H9 (cell line): ENCODE measurements around the gene EHF. TPM values are rescaled to one million over a fixed set of nuclear protein-coding genes. Genes with fewer than 3 reads are reported as not detected.

Source experiments
- DNase-seq: peaks from one replicate; pipeline ENCODE4 v3.0.0-alpha.2; 2017
- H2AFZ ChIP-seq: one replicate; pipeline ENCODE4 v1.6.1; 2013; ENCODE audit warnings: mild to moderate bottlenecking, low read length, control low read depth, moderate library complexity
- H2AK5ac ChIP-seq: 2 replicates; pipeline ENCODE4 v1.6.1; 2013; ENCODE audit warnings: low read length, control low read depth, mixed read lengths; ENCODE audit not compliant: insufficient read length
- H2BK120ac ChIP-seq: one replicate; pipeline ENCODE4 v1.6.1; 2013; ENCODE audit warnings: low read depth, mild to moderate bottlenecking, low read length, control low read depth, inconsistent platforms; ENCODE audit not compliant: poor library complexity, severe bottlenecking
- H2BK12ac ChIP-seq: 2 replicates; pipeline ENCODE4 v1.6.1; 2013; ENCODE audit warnings: low read length, control low read depth, mixed read lengths, low read depth; ENCODE audit not compliant: insufficient read length
- H2BK15ac ChIP-seq: 2 replicates; pipeline ENCODE4 v1.6.1; 2013; ENCODE audit warnings: low read depth, low read length, control low read depth
- H2BK20ac ChIP-seq: one replicate; pipeline ENCODE4 v1.6.1; 2013; ENCODE audit warnings: low read depth, mild to moderate bottlenecking, low read length, control low read depth, inconsistent platforms; ENCODE audit not compliant: poor library complexity, severe bottlenecking
- H2BK5ac ChIP-seq: 2 replicates; pipeline ENCODE4 v1.6.1; 2013; ENCODE audit warnings: low read length, control low read depth, mixed read lengths; ENCODE audit not compliant: insufficient read length
- H3K14ac ChIP-seq: 2 replicates; pipeline ENCODE4 v1.6.1; 2013; ENCODE audit warnings: low read length, control low read depth; ENCODE audit not compliant: insufficient read depth
- H3K18ac ChIP-seq: 2 replicates; pipeline ENCODE4 v1.6.1; 2013; ENCODE audit warnings: low read depth, mild to moderate bottlenecking, mixed read lengths, low read length, control low read depth; ENCODE audit not compliant: insufficient read length
- H3K23ac ChIP-seq: 2 replicates; pipeline ENCODE4 v1.6.1; 2013; ENCODE audit warnings: low read length, control low read depth, mixed read lengths, low read depth; ENCODE audit not compliant: insufficient read length
- H3K23me2 ChIP-seq: 2 replicates; pipeline ENCODE4 v1.6.1; 2013; ENCODE audit warnings: low read depth, mild to moderate bottlenecking, mixed read lengths, low read length, control low read depth; ENCODE audit not compliant: insufficient read length, poor library complexity, severe bottlenecking
- H3K27ac ChIP-seq: 2 replicates; pipeline ENCODE4 v1.5.1; 2013; ENCODE audit warnings: low read length, control low read depth, mixed read lengths, low read depth; ENCODE audit not compliant: insufficient read length
- H3K27me3 ChIP-seq: 2 replicates; pipeline ENCODE4 v1.6.1; 2013; ENCODE audit warnings: low read length, control low read depth, inconsistent platforms; ENCODE audit not compliant: insufficient read depth
- H3K4ac ChIP-seq: 2 replicates; pipeline ENCODE4 v1.6.1; 2013; ENCODE audit warnings: low read depth, mild to moderate bottlenecking, control low read depth, inconsistent platforms, low read length, moderate library complexity
- H3K4me1 ChIP-seq: 2 replicates; pipeline ENCODE4 v1.6.1; 2013; ENCODE audit warnings: low read length, control low read depth, inconsistent platforms; ENCODE audit not compliant: insufficient read depth
- H3K4me2 ChIP-seq: 2 replicates; pipeline ENCODE4 v1.6.1; 2013; ENCODE audit warnings: low read length, control low read depth, mixed read lengths; ENCODE audit not compliant: insufficient read length, insufficient read depth
- H3K56ac ChIP-seq: 2 replicates; pipeline ENCODE4 v1.6.1; 2013; ENCODE audit warnings: low read depth, mild to moderate bottlenecking, mixed read lengths, low read length, control low read depth; ENCODE audit not compliant: insufficient read length
- H3K79me1 ChIP-seq: 2 replicates; pipeline ENCODE4 v1.6.1; 2013; ENCODE audit warnings: low read depth, mild to moderate bottlenecking, moderate library complexity, low read length, control low read depth, inconsistent platforms; ENCODE audit not compliant: insufficient read depth, poor library complexity, severe bottlenecking
- H3K79me2 ChIP-seq: 2 replicates; pipeline ENCODE4 v1.6.1; 2013; ENCODE audit warnings: low read length, control low read depth, inconsistent platforms; ENCODE audit not compliant: insufficient read depth
- H3K9ac ChIP-seq: 2 replicates; pipeline ENCODE4 v1.6.1; 2013; ENCODE audit warnings: low read length, control low read depth, mixed read lengths; ENCODE audit not compliant: insufficient read length; ENCODE audit errors: extremely low read depth
- H3K9me3 ChIP-seq: one replicate; pipeline ENCODE4 v1.6.1; 2013; ENCODE audit warnings: low read depth, low read length, inconsistent platforms; ENCODE audit not compliant: control insufficient read depth
- H3T11ph ChIP-seq: one replicate; pipeline ENCODE4 v1.6.1; 2013; ENCODE audit warnings: mild to moderate bottlenecking, low read length, control low read depth, inconsistent platforms
- H4K20me1 ChIP-seq: one replicate; pipeline ENCODE4 v1.6.1; 2013; ENCODE audit not compliant: control insufficient read depth, insufficient read length, insufficient read depth
- H4K5ac ChIP-seq: 2 replicates; pipeline ENCODE4 v1.6.1; 2013; ENCODE audit warnings: low read depth, mild to moderate bottlenecking, mixed read lengths, low read length, control low read depth; ENCODE audit not compliant: insufficient read length
- H4K8ac ChIP-seq: replicated peaks from 2 replicates; pipeline ENCODE4 v1.6.1; 2013; ENCODE audit warnings: low read length, control low read depth, mixed read lengths, low read depth; ENCODE audit not compliant: insufficient read length
- H4K91ac ChIP-seq: 2 replicates; pipeline ENCODE4 v1.6.1; 2013; ENCODE audit warnings: low read depth, mild to moderate bottlenecking, moderate library complexity, mixed read lengths, low read length, control low read depth; ENCODE audit not compliant: insufficient read length
- H3K27ac Mint-ChIP-seq, 3 experiments: 2 replicates in 2 of 3; 3 replicates in 1 of 3; pipeline ENCODE4 v1.8.0; 2020 to 2021; ENCODE audit warnings: mixed read lengths in 3 of 3, mild to moderate bottlenecking in 1 of 3, moderate library complexity in 1 of 3
- H3K27me3 Mint-ChIP-seq: 2 replicates; pipeline ENCODE4 v1.8.0; 2021; ENCODE audit warnings: low read depth, mild to moderate bottlenecking, moderate library complexity, mixed read lengths
- H3K36me3 Mint-ChIP-seq, 3 experiments: 2 replicates in 2 of 3; 3 replicates in 1 of 3; pipeline ENCODE4 v1.8.0; 2020 to 2021; ENCODE audit warnings: low read depth in 3 of 3, mixed read lengths in 3 of 3; ENCODE audit not compliant: insufficient read depth in 1 of 3
- H3K4me1 Mint-ChIP-seq, 2 experiments: 2 replicates each; pipeline ENCODE4 v1.8.0; 2020; ENCODE audit warnings: mixed read lengths in 2 of 2
- H3K4me3 Mint-ChIP-seq, 2 experiments: 2 replicates in 1 of 2; 3 replicates in 1 of 2; pipeline ENCODE4 v1.8.0; 2020 to 2021; ENCODE audit warnings: mild to moderate bottlenecking in 2 of 2, mixed read lengths in 2 of 2, moderate library complexity in 1 of 2
- H3K9me3 Mint-ChIP-seq, 2 experiments: 2 replicates in 1 of 2; 3 replicates in 1 of 2; pipeline ENCODE4 v1.8.0; 2020; ENCODE audit warnings: mild to moderate bottlenecking in 2 of 2, mixed read lengths in 2 of 2, moderate library complexity in 1 of 2
- WGBS: extraction: QIAGEN DNeasy Blood & Tissue Kit; methylation state at CpG from one replicate; pipeline ENCODE4 v1.1.7; 2013; ENCODE audit warnings: missing lambda C conversion rate, low lambda C conversion rate, mixed read lengths; ENCODE audit not compliant: insufficient read length; ENCODE audit errors: extremely low coverage; 5-methylcytosine and 5-hydroxymethylcytosine counted together
- total RNA-seq: library from RNA; stranded (reverse); gene quantifications from 2 replicates; pipeline ENCODE4 v1.2.1, GENCODE V29; 2021
- TF ChIP-seq, protein P1 (sequence below): fragments of 200-600 bp; sonication (generic); conservative IDR thresholded peaks from 3 replicates; pipeline ENCODE4 v1.8.0; 2021; ENCODE audit warnings: antibody characterized with exemption, mild to moderate bottlenecking

EHF gene
- total RNA-seq, 1 experiment from 2014 or later = not detected

DNA sequence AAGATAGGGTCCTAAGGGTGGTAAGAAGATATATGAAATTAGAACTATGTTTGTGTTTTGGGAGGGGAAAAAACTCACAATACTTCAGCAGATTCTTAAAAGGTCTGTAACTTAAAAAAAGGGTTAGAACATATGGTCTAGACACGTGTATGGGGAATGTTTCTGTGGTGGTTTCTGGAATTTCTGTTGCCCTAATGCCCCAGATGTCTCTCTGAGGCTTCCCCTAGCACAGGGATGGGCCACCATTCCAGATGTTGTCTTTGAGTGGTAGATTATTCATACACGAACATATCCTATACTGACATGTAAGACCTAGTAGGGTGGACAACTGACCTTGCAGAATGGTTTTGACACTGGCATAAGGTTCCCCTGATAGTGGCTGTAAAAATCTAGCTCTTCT lies 26.2 kb downstream of the EHF start:
- WGBS = no CpG with 5 or more reads among the region's 2 CpGs
- no peak overlapping the region for H4K91ac ChIP-seq
- no peak overlapping the region for H2BK120ac ChIP-seq
- Mint-ChIP-seq H3K4me1 (peaks cover 23 to 26% of the 10 kb centered on the region in 2 experiments), H3K4me3 (no peak overlapping the region), H3K27ac (no peak overlapping the region; a peak in 1 of 7 replicates), H3K36me3 (no peaks in the 10 kb centered on the region; a peak in 2 of 7 replicates), H3K27me3 (peaks cover 1% of the 10 kb centered on the region; the same call in 1 of the 2 replicates), H3K9me3 (no peaks in the 10 kb centered on the region; a peak in 1 of 5 replicates)
- H3K4ac ChIP-seq = no peak overlapping the region
- no peaks in the 10 kb centered on the region for H3K23me2 ChIP-seq
- H4K5ac ChIP-seq = no peak overlapping the region
- no peaks in the 10 kb centered on the region for H3K79me1 ChIP-seq
- TF ChIP-seq, protein P1, sequence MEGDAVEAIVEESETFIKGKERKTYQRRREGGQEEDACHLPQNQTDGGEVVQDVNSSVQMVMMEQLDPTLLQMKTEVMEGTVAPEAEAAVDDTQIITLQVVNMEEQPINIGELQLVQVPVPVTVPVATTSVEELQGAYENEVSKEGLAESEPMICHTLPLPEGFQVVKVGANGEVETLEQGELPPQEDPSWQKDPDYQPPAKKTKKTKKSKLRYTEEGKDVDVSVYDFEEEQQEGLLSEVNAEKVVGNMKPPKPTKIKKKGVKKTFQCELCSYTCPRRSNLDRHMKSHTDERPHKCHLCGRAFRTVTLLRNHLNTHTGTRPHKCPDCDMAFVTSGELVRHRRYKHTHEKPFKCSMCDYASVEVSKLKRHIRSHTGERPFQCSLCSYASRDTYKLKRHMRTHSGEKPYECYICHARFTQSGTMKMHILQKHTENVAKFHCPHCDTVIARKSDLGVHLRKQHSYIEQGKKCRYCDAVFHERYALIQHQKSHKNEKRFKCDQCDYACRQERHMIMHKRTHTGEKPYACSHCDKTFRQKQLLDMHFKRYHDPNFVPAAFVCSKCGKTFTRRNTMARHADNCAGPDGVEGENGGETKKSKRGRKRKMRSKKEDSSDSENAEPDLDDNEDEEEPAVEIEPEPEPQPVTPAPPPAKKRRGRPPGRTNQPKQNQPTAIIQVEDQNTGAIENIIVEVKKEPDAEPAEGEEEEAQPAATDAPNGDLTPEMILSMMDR = no peak
- H3K14ac ChIP-seq = no peak overlapping the region
- H3K9me3 ChIP-seq = no peaks in the 10 kb centered on the region
- no peak overlapping the region for H3K27ac ChIP-seq
- peaks cover 4% of the 10 kb centered on the region; the same call in 1 of the 2 replicates for H3K4me1 ChIP-seq
- no peak overlapping the region for H2BK5ac ChIP-seq
- H2AK5ac ChIP-seq = no peak overlapping the region
- H3K4me2 ChIP-seq = no peak overlapping the region
- no peak overlapping the region for H3K9ac ChIP-seq
- H3K27me3 ChIP-seq = no peaks in the 10 kb centered on the region
- no peak overlapping the region for H3K18ac ChIP-seq
- H2AFZ ChIP-seq = no peak overlapping the region
- H4K20me1 ChIP-seq = no peaks in the 10 kb centered on the region
- no peak overlapping the region for H3K23ac ChIP-seq
- no peak overlapping the region for H3K56ac ChIP-seq
- H2BK12ac ChIP-seq = no peak overlapping the region
- no peak overlapping the region for H2BK20ac ChIP-seq
- no peaks in the 10 kb centered on the region for H3K79me2 ChIP-seq
- no peak overlapping the region for H3T11ph ChIP-seq
- no peak for DNase-seq
- H4K8ac ChIP-seq = no peak overlapping the region
- no peak overlapping the region for H2BK15ac ChIP-seq
